Mucosa of descending colon (tissue), 3 donors: ENCODE results near the gene TKT. TPM values are rescaled to one million over a fixed set of nuclear protein-coding genes. Genes with fewer than 3 reads are reported as not detected.

Experiments
- ATAC-seq: fragments of 200-7000 bp; cut with Tn5 transposase; one replicate; pipeline ENCODE4 v1.9.1; 2020; ENCODE audit warnings: mild to moderate bottlenecking, moderate library complexity
- DNase-seq, 3 donors: peaks; one replicate each; pipeline ENCODE4 v3.0.0-alpha.2; 2020
- H3K36me3 ChIP-seq: fragments of 200-600 bp; one replicate; pipeline ENCODE4 v1.8.0; 2021; ENCODE audit warnings: low read depth, mild to moderate bottlenecking
- H3K4me1 ChIP-seq: fragments of 200-600 bp; one replicate; pipeline ENCODE4 v1.8.0; 2021; ENCODE audit warnings: low read depth, mild to moderate bottlenecking
- H3K4me3 ChIP-seq: fragments of 200-600 bp; one replicate; pipeline ENCODE4 v1.8.0; 2021; ENCODE audit warnings: mild to moderate bottlenecking
- H3K9me3 ChIP-seq: fragments of 200-600 bp; one replicate; pipeline ENCODE4 v1.8.0; 2021; ENCODE audit warnings: mild to moderate bottlenecking
- CTCF ChIP-seq: fragments of 200-600 bp; IDR thresholded peaks from one replicate; pipeline ENCODE4 v1.8.0; 2022; ENCODE audit warnings: antibody characterized with exemption, mild to moderate bottlenecking
- intact Hi-C, 2 donors: fragments of 100-400 bp; cut with DNase I in 1 of 2; cut with micrococcal nuclease in 1 of 2; formaldehyde crosslinking; loops; one replicate each; pipeline versions ENCODE4 v1.11.0 to v1.11.1; 2022; cut with DNase I, micrococcal nuclease
- total RNA-seq, 3 donors: library from RNA; stranded (reverse); fragmentation: NEBNext Ultra II Directional in 2 of 3; extraction: Animal tissue kit (Norgen Biotek cat#: 25700) in 2 of 3; gene quantifications; one replicate each; pipeline versions ENCODE4 v1.2.1 to v1.2.4, GENCODE V29; 2021 to 2023
- donor health status: DM: no; HTN: no; CAD: no; lungs with moderate emphysema.
- donor health status: DM: no; HTN: no; CAD: no.
- donor health status: DM: no; HTN: yes; CAD: no.

The TKT gene
- total RNA-seq, 3 donors from 2014 or later = 180 to 260 (median 226) TPM

GRCh38 chr3:53224536-53224935 is 31.3 kb downstream of the TKT start:
- Histone ChIP-seq H3K4me1 (no peaks in the 10 kb centered on the region), H3K4me3 (no peak overlapping the region), H3K9me3 (no peaks in the 10 kb centered on the region), H3K36me3 (peaks cover 22% of the 10 kb centered on the region)
- TF ChIP-seq CTCF = no peak
- no peak for DNase-seq
- intact Hi-C loops = no loop called here
- no peak for ATAC-seq

GRCh38 chr3:53224026-53224425 is 31.8 kb downstream of the TKT start:
- H3K9me3 ChIP-seq = no peaks in the 10 kb centered on the region
- H3K36me3 ChIP-seq = peaks cover 17% of the 10 kb centered on the region
- DNase-seq = no peak
- intact Hi-C loops = no loop called here
- no peak overlapping the region for H3K4me3 ChIP-seq
- ATAC-seq = no peak
- H3K4me1 ChIP-seq = no peaks in the 10 kb centered on the region
- no peak for TF ChIP-seq CTCF

- Histone ChIP-seq H3K4me1 (no peaks in the 10 kb centered on the region), H3K36me3 (peaks cover 13% of the 10 kb centered on the region), H3K4me3 (no peak overlapping the region), H3K9me3 (no peaks in the 10 kb centered on the region)
- intact Hi-C loops = no loop called here
- ATAC-seq = no peak
- no peak for DNase-seq
- TF ChIP-seq CTCF = no peak
Measured at GRCh38 chr3:53223541-53223966, 32.3 kb downstream of the TKT start.

- Histone ChIP-seq H3K36me3 (peaks cover 9% of the 10 kb centered on the region), H3K4me3 (no peak overlapping the region), H3K9me3 (no peaks in the 10 kb centered on the region), H3K4me1 (no peaks in the 10 kb centered on the region)
- TF ChIP-seq CTCF = no peak
- no peak for ATAC-seq
- intact Hi-C loops = no loop called here
- DNase-seq = no peak
Measured at GRCh38 chr3:53223025-53223424, 32.8 kb downstream of the TKT start.

- Histone ChIP-seq H3K4me3 (no peak overlapping the region), H3K4me1 (no peaks in the 10 kb centered on the region), H3K36me3 (peaks cover 7% of the 10 kb centered on the region), H3K9me3 (no peaks in the 10 kb centered on the region)
- TF ChIP-seq CTCF = no peak
- intact Hi-C loops = no loop called here
- ATAC-seq (no peak), DNase-seq (peak in 1 of 3 donors; percentile 16)
Measured at GRCh38 chr3:53222183-53222901, 33.5 kb downstream of the TKT start.

GRCh38 chr3:53221827-53222182 is 34.0 kb downstream of the TKT start:
- Histone ChIP-seq H3K4me1 (no peaks in the 10 kb centered on the region), H3K36me3 (peaks cover 7% of the 10 kb centered on the region), H3K9me3 (no peaks in the 10 kb centered on the region), H3K4me3 (no peak overlapping the region)
- DNase-seq (no peak), ATAC-seq (no peak)
- intact Hi-C loops = no loop called here
- no peak for TF ChIP-seq CTCF
